ENCODE measurements around the gene CCNI2.

The CCNI2 gene

GRCh38 chr5:132742158-132742557, 5.1 kb upstream of the CCNI2 start:
- Histone ChIP-seq H3K4me3 (no peak overlapping the region), H3K27ac (no peak overlapping the region)
- no peak for DNase-seq (ENCODE audit: low spot score)
- no peak for TF ChIP-seq CTCF (IDR thresholded peaks at IDR 0.05)

- no peak overlapping the region for H3K4me3 ChIP-seq
- H3K27ac ChIP-seq, result no peak overlapping the region
- TF ChIP-seq CTCF (IDR thresholded peaks at IDR 0.05), result no peak
- no peak for DNase-seq (ENCODE audit: low spot score)
Measured at GRCh38 chr5:132742626-132743025, 4.6 kb upstream of the CCNI2 start.

- Histone ChIP-seq H3K27ac (no peak overlapping the region), H3K4me3 (no peak overlapping the region)
- TF ChIP-seq CTCF (IDR thresholded peaks at IDR 0.05), result no peak
- no peak for DNase-seq (ENCODE audit: low spot score)
Measured at GRCh38 chr5:132744659-132745058, 2.6 kb upstream of the CCNI2 start.

GRCh38 chr5:132746592-132746953, 653 bp upstream of the CCNI2 start:
- no peak for TF ChIP-seq CTCF (IDR thresholded peaks at IDR 0.05)
- Histone ChIP-seq H3K27ac (no peak overlapping the region), H3K4me3 (peak overlapping the region; percentile 75)
- no peak for DNase-seq (ENCODE audit: low spot score)

GRCh38 chr5:132747616-132748440, 602 bp downstream of the CCNI2 start:
- no peak for TF ChIP-seq CTCF (IDR thresholded peaks at IDR 0.05)
- Histone ChIP-seq H3K27ac (no peak overlapping the region), H3K4me3 (peak overlapping the region; percentile 75)
- DNase-seq (ENCODE audit: low spot score), result no peak

- no peak for TF ChIP-seq CTCF (IDR thresholded peaks at IDR 0.05)
- DNase-seq (ENCODE audit: low spot score), result no peak
- no peak overlapping the region for H3K27ac ChIP-seq
- no peak overlapping the region for H3K4me3 ChIP-seq
Measured at GRCh38 chr5:132748522-132749000, 1.3 kb downstream of the CCNI2 start.

- Histone ChIP-seq H3K27ac (no peak overlapping the region), H3K4me3 (no peak overlapping the region)
- DNase-seq (ENCODE audit: low spot score), result no peak
- no peak for TF ChIP-seq CTCF (IDR thresholded peaks at IDR 0.05)
Measured at GRCh38 chr5:132749506-132749905, 2.3 kb downstream of the CCNI2 start.
